GM19023 (cell line): ENCODE results near the gene KIRREL3.

Experiments used
- ATAC-seq: cut with Tn5 transposase; IDR thresholded peaks from one replicate; pipeline ENCODE4 v1.9.1; 2021; ENCODE audit warnings: mild to moderate bottlenecking, moderate library complexity; ENCODE audit not compliant: unreplicated experiment

KIRREL3 gene

DNA sequence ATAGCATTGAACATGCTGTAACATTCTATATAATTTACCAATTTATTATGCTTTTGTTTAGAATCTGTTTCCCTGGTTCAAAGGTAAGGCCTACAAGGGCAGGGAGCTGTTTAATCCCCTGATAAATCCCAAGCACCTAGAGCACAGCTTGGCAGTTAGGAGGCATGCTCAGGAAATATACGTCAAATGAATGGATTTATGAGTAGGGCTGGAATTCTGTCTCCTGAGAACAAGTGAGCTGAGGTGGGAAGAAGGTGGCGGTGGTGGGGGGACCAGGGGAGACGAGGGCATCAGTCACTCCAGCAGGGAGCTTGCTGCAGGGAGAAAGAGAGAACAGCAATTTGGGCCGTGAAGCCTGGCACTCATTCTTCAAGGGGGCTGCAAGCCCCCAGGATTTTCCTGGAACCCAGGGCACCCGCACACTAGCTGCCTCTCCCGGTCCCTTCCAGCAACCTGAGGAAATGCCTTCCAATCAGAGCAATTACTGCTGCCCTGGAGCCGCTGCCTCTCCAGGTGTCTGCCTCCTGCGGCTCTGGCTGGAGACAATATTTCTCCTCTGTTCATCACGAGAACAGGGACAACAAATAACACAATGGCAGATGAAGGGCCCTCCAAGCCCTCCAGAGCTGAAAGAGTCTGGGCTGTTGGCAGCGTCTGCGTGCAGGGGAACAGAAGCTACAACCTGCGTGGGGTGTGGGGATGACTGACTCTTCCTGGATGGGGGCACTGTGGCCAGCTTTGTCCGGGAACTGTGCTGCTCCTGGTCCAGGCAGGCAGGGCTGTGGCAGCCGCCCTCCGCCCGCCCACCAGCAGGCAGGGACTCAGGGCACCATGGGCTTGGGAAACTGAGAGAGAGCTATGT lies 411.7 kb downstream of the KIRREL3 start:
- ATAC-seq, result no peak

DNA sequence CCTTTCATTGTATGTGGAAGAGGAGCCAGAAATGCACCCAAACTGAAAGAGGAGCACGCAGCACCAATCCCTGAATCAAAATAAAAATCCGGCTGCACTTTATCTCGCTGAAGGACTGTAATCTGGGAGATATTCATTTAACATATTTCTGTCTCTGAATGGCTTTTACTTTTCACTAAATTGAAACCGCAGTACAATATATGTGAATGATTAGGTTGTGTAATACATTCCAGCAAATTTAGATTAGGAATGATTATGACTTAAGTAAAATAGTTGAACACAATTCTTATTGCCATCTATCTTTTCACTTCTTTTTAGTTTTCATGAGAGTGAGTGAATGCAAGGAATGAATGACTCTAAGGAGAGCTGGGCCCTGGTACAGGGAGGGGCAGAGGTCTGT lies 413.0 kb downstream of the KIRREL3 start:
- ATAC-seq, result no peak

- ATAC-seq, result no peak
These were observed 414.6 kb downstream of the KIRREL3 start for GRCh38 chr11:126585774-126586491.

- ATAC-seq, result no peak
These were observed 415.2 kb downstream of the KIRREL3 start for GRCh38 chr11:126585388-126585773.

GRCh38 chr11:126583594-126584427 lies 416.8 kb downstream of the KIRREL3 start:
- ATAC-seq, result no peak

- no peak for ATAC-seq
These were observed 417.5 kb downstream of the KIRREL3 start for GRCh38 chr11:126583101-126583500.

GRCh38 chr11:126581871-126582648 lies 418.5 kb downstream of the KIRREL3 start:
- no peak for ATAC-seq

- no peak for ATAC-seq
These were observed 422.1 kb downstream of the KIRREL3 start for GRCh38 chr11:126578426-126578825.

DNA sequence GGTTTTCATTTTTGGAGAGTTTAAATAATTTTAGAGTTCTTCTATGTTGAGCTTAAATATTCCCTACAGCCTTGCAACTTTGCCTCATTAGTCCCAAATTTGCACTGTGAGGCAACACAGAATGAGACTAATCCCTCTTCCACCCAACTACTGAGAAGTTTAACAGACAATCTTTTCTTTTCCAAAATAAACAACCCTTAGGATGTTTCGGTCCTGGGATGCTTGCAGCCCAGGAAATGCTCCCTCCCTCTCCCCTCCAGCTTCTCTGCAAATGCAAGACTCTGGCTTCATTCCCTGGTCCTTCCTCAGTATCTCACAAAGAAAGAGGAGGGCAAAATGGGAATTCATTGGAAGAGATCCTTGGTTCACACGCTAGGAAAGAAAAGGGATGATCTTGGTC lies 422.5 kb downstream of the KIRREL3 start:
- no peak for ATAC-seq

DNA sequence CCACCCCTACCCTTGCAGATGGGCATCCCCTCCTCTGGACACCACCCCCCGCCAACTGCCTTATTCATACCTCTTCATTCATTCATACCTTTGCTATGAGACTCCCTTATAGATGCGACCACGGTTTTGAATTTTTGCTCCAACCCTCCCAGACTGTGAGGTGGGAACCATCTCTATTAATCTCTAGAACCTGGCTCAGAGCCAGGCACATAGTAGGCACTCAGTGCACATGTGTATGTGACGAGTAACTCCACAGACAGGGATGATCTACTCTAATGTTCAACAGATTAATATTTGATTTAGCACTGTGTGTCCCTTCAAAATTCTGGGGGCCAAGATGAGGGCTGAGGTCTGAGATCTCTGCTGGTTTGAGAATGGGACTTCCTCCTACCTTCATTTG lies 424.7 kb downstream of the KIRREL3 start:
- no peak for ATAC-seq

DNA sequence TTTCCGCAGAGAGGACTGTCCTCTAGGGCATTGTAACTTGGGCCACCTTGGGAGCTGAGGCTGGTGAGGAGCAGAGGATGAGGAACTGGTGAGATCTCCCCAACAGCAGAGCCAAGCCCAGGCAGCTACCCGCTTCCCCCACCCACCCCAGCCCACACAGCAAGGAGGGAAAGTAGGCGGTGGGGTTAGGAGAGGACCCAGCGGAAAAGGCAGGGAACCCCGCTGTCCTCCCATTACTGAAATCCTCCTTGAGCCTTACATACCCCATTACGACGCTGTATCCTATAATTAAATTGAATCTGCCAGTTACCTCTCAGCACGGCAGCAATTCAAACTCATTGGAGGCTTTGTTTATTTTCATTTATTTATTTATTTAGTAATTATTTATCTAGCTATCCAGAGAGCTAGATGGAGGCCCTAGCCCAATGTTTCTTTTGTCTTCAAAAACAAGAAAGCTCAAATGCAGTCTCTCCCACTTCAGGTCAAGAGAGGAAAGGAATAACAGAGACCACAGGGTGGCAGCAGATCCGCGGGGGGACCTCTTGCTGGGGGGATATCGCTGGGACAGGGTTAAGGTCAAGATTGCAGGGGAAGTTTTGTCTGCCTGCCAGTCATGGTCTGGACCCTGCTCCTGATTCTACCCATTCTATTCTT lies 427.1 kb downstream of the KIRREL3 start:
- no peak for ATAC-seq

- no peak for ATAC-seq
These were observed 430.1 kb downstream of the KIRREL3 start for GRCh38 chr11:126570489-126570888.

GRCh38 chr11:126567419-126567818 lies 433.2 kb downstream of the KIRREL3 start:
- ATAC-seq, result no peak

DNA sequence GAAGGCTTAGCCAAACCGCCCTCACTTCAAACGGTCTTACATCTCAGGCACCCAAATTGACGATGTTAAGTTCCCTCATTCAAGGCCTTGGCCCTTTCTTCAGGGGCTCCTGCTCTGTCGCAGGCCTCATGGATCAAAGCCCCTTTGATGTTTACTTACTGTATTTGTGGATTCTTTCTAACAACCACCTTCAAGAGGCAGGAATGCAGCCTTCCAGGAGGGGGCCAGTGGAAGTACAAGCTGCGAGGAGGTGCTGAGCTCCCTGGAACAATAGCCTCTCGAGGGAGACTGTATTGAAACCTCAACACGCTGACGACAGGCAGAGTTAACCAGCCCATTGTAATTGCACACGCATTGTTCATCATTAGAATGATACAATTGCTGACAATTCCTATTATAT lies 436.0 kb downstream of the KIRREL3 start:
- no peak for ATAC-seq

GRCh38 chr11:126561327-126561893 lies 439.2 kb downstream of the KIRREL3 start:
- ATAC-seq, result no peak

- no peak for ATAC-seq
These were observed 440.3 kb downstream of the KIRREL3 start for GRCh38 chr11:126560221-126560620.

- no peak for ATAC-seq
These were observed 451.7 kb downstream of the KIRREL3 start for GRCh38 chr11:126548581-126549550.

GRCh38 chr11:126547691-126548090 lies 452.9 kb downstream of the KIRREL3 start:
- ATAC-seq, result no peak

- ATAC-seq, result no peak
These were observed 453.4 kb downstream of the KIRREL3 start for GRCh38 chr11:126547161-126547560.
